K562 (cell line): ENCODE measurements around the gene BPHL. TPM values are rescaled to one million over a fixed set of nuclear protein-coding genes. Genes with fewer than 3 reads are reported as not detected.

Experiments
- ATAC-seq: fragments of 200-7000 bp; cut with Tn5 transposase; 3 replicates; pipeline ENCODE4 v1.9.1; 2020; ENCODE audit warnings: moderate library complexity
- BruUV-seq: library from RNA; stranded (reverse); fragments of 400-500 nt; replicated peaks from 2 replicates; lab custom pipeline; 2021; lab: Mats Ljungman, UMichigan
- CTCF ChIA-PET: fragments of 300-600 bp; formaldehyde crosslinking; extraction: SDS; loops from one replicate; lab custom pipeline; 2021; ENCODE audit warnings: low intra/inter-chr PET ratio; lab: Yijun Ruan, JAX
- POLR2A ChIA-PET: fragments of 300-600, 350-650 bp; sonication (Branson Sonifier 250); formaldehyde crosslinking; extraction: SDS; loops from one replicate; lab custom pipeline; 2021; ENCODE audit warnings: antibody characterized with exemption, inconsistent platforms; lab: Yijun Ruan, JAX
- DNase-seq, 4 experiments: peaks; one replicate each; pipeline versions ENCODE4 v3.0.0 to v3.0.0-alpha.2; 2011 to 2018; ENCODE audit warnings: low spot score in 3 of 4, mixed read lengths in 3 of 4; ENCODE audit errors: extremely low read depth in 1 of 4
- FAIRE-seq: peaks from 2 replicates; lab custom pipeline; 2011; peaks lifted over from hg19 to GRCh38; lab: Jason Lieb, UNC
- H2AFZ ChIP-seq: 2 replicates; pipeline ENCODE4 v1.6.0; 2011; ENCODE audit warnings: low read depth, low read length, control low read depth, inconsistent platforms
- H3K27ac ChIP-seq: fragments of 200-600 bp; 3 replicates; pipeline ENCODE4 v1.8.0; 2011; ENCODE audit warnings: low read depth, mild to moderate bottlenecking, control low read depth, inconsistent platforms, low read length, moderate library complexity, mixed read lengths; ENCODE audit errors: extremely low read depth
- H3K27me3 ChIP-seq, 2 experiments: fragments of 300-600 bp in 1 of 2; 2 replicates in 1 of 2; 3 replicates in 1 of 2; pipeline versions ENCODE4 v1.6.0 to v1.8.0; 2011; ENCODE audit warnings: inconsistent platforms in 2 of 2, low read length in 2 of 2, mild to moderate bottlenecking in 1 of 2, mixed read lengths in 1 of 2, moderate library complexity in 1 of 2; ENCODE audit not compliant: control insufficient read depth in 2 of 2, insufficient read depth in 2 of 2
- H3K36me3 ChIP-seq: fragments of 300-600 bp; 3 replicates; pipeline ENCODE4 v1.8.0; 2011; ENCODE audit warnings: mild to moderate bottlenecking, low read length, inconsistent platforms; ENCODE audit not compliant: control insufficient read depth, insufficient read depth
- H3K4me1 ChIP-seq, 2 experiments: fragments of 200-600 bp in 1 of 2; replicated peaks in 1 of 2; 2 replicates in 1 of 2; 3 replicates in 1 of 2; pipeline versions ENCODE4 v1.5.1 to v1.8.0; 2011; ENCODE audit warnings: inconsistent platforms in 2 of 2, low read length in 2 of 2, mild to moderate bottlenecking in 1 of 2, mixed read lengths in 1 of 2, moderate library complexity in 1 of 2; ENCODE audit not compliant: control insufficient read depth in 2 of 2, insufficient read depth in 2 of 2
- H3K4me2 ChIP-seq: 2 replicates; pipeline ENCODE4 v1.6.1; 2011; ENCODE audit warnings: low read length, control low read depth, inconsistent platforms, mixed read lengths; ENCODE audit not compliant: insufficient read depth
- H3K4me3 ChIP-seq: fragments of 200-600 bp; sonication (generic), shearing (Covaris generic); 2 replicates; pipeline ENCODE4 v1.5.1; 2016; ENCODE audit warnings: control low read depth, inconsistent platforms
- H3K79me2 ChIP-seq: fragments of 200-600 bp; 3 replicates; pipeline ENCODE4 v1.8.0; 2011; ENCODE audit warnings: low read length, inconsistent platforms; ENCODE audit not compliant: control insufficient read depth, insufficient read depth
- H3K9ac ChIP-seq, 2 experiments: 2 replicates each; pipeline versions ENCODE4 v1.6.0 to v1.6.1; 2011; ENCODE audit warnings: low read depth in 2 of 2, low read length in 2 of 2, control low read depth in 1 of 2, inconsistent platforms in 1 of 2, mild to moderate bottlenecking in 1 of 2, mixed read lengths in 1 of 2; ENCODE audit not compliant: insufficient read depth in 1 of 2
- H3K9me1 ChIP-seq: one replicate; pipeline ENCODE4 v1.6.0; 2011; ENCODE audit warnings: inconsistent platforms, mild to moderate bottlenecking, low read length, moderate library complexity; ENCODE audit not compliant: control insufficient read depth, insufficient read depth
- H3K9me3 ChIP-seq: replicated peaks from 2 replicates; pipeline ENCODE4 v1.5.1; 2011; ENCODE audit warnings: low read depth, low read length, inconsistent platforms; ENCODE audit not compliant: control insufficient read depth, insufficient read depth
- H4K20me1 ChIP-seq: replicated peaks from 2 replicates; pipeline ENCODE4 v1.6.1; 2011; ENCODE audit warnings: low read length, inconsistent platforms, mixed read lengths; ENCODE audit not compliant: control insufficient read depth, insufficient read depth
- CLOCK ChIP-seq: fragments of 250-450 bp; sonication (Bioruptor Pico); IDR thresholded peaks from 2 replicates; pipeline ENCODE4 v1.4.0; 2020; ENCODE audit warnings: mild to moderate bottlenecking, moderate library complexity, borderline replicate concordance
- GTF2F1 ChIP-seq: IDR thresholded peaks from 2 replicates; pipeline ENCODE4 v1.6.1; 2011; ENCODE audit warnings: low read depth, low read length, improper control_type of control experiment
- NCOA2 ChIP-seq, 2 experiments: fragments of 450-650 bp; IDR thresholded peaks; 2 replicates each; pipeline ENCODE4 v1.6.1; 2018; ENCODE audit warnings: mild to moderate bottlenecking in 2 of 2, moderate library complexity in 1 of 2; ENCODE audit not compliant: partially characterized antibody in 2 of 2
- SMAD2 ChIP-seq: fragments of 150-350 bp; IDR thresholded peaks from 2 replicates; pipeline ENCODE4 v1.6.1; 2014; ENCODE audit warnings: low read depth, mild to moderate bottlenecking, low read length
- ZBTB1 ChIP-seq: sonication (generic); formaldehyde crosslinking; IDR thresholded peaks from 2 replicates; pipeline ENCODE4 v1.8.1; 2023; ENCODE audit warnings: missing genetic modification reagents, low read depth, mild to moderate bottlenecking, borderline replicate concordance
- WGBS: fragments of 100-300 bp; shearing (Covaris generic); methylation state at CpG from one replicate; pipeline ENCODE4 v1.1.6; 2016; ENCODE audit warnings: low coverage, mixed read lengths; ENCODE audit not compliant: insufficient coverage; ENCODE audit errors: missing lambda C conversion rate; 5-methylcytosine and 5-hydroxymethylcytosine counted together
- in situ Hi-C: fragments of 300-500 bp; cut with MboI; formaldehyde crosslinking; loops from 4 replicates; pipeline ENCODE4 v1.15.0; 2018; ENCODE audit warnings: inconsistent platforms, mixed read lengths
- intact Hi-C: fragments of 100-400 bp; cut with micrococcal nuclease; formaldehyde crosslinking; loops from 2 replicates; pipeline ENCODE4 v1.14.2; 2022
- polyA plus RNA-seq, 8 experiments: library from polyadenylated mRNA; depleted of rRNA in 4 of 8; stranded (reverse) in 5 of 8; unstranded in 3 of 8; fragments of >200 nt; fragmentation: Nextera tagmentation in 2 of 8; fragmentation: Illumina TruSeq in 1 of 8; extraction: Ambion mirVana in 2 of 8; extraction: Trizol in 1 of 8; gene quantifications; 2 replicates each; pipeline versions ENCODE4 v1.2.1 to v1.2.3, GENCODE V29; 2011 to 2014; ENCODE audit warnings: inconsistent platforms in 1 of 8, missing spikeins in 1 of 8
- total RNA-seq, 7 experiments: library from RNA; depleted of rRNA in 6 of 7; stranded (reverse); fragments of >200 nt in 6 of 7; fragmentation: Illumina TruSeq in 2 of 7; extraction: Trizol in 2 of 7; gene quantifications; 2 replicates each; pipeline versions ENCODE4 v1.2.1 to v1.2.3, GENCODE V29; 2011 to 2021; ENCODE audit warnings: low replicate concordance in 1 of 7

Gene BPHL
- total and polyA plus RNA-seq, 9 of the 15 experiments (the other 6 are each of a cell fraction or from before 2014, with no cell fraction given): 3.5 to 17.4 (median 8.2) TPM

GRCh38 chr6:3147914-3148757 lies 29.6 kb downstream of the BPHL start (continued):
- no peak for TF ChIP-seq ZBTB1 (CRISPR knock-in tag)

- 70% methylated on average over 5 of the region's 5 CpGs for WGBS
- FAIRE-seq: no peak
These were observed 33.2 kb downstream of the BPHL start for GRCh38 chr6:3151691-3152090.

More at GRCh38 chr6:3151691-3152090, 33.2 kb downstream of the BPHL start:
- ATAC-seq (no peak), DNase-seq (no peak)
- H3K9me1 ChIP-seq: no peaks in the 10 kb centered on the region
- intact Hi-C loops: no loop called here
- H3K36me3 ChIP-seq: peaks cover 19% of the 10 kb centered on the region; the same call in 2 of the 3 replicates
- no peaks in the 10 kb centered on the region for H3K27me3 ChIP-seq
- peaks cover under 1% of the 10 kb centered on the region; the same call in 1 of the 2 replicates for H4K20me1 ChIP-seq
- in situ Hi-C loops: loop anchor here (5.0 kb wide), 1 partner anchor 96 kb away; no protein-coding TSS in a partner anchor
- no peak overlapping the region for H3K27ac ChIP-seq
- BruUV-seq: no TSS peak
- no peak overlapping the region for H2AFZ ChIP-seq
- no peak overlapping the region for H3K9ac ChIP-seq
- ChIA-PET POLR2A (interaction anchor here (0.7 to 2.9 kb wide), 4 partner anchors 8 to 110 kb away, joined by 3 to 8 read pairs (median 6); no protein-coding TSS in a partner anchor), CTCF (interaction anchor here (0.6 kb wide), 1 partner anchor 96 kb away, joined by 3 read pairs; no protein-coding TSS in a partner anchor)
- H3K4me1 ChIP-seq: peaks cover under 1 to 8% of the 10 kb centered on the region in 2 experiments; a peak in 2 of 5 replicates
- H3K4me2 ChIP-seq: no peak overlapping the region
- peaks cover 2% of the 10 kb centered on the region; the same call in 2 of the 3 replicates for H3K79me2 ChIP-seq
- TF ChIP-seq CLOCK (CRISPR knock-in tag): no peak
- TF ChIP-seq GTF2F1: no peak
- no peak for TF ChIP-seq NCOA2 (IDR thresholded peaks at IDR 0.05; ENCODE audit: partially characterized antibody in 2 of 2)
- no peak for TF ChIP-seq SMAD2
- no peak overlapping the region for H3K4me3 ChIP-seq
- no peaks in the 10 kb centered on the region for H3K9me3 ChIP-seq
